ENCODE results near the gene CABP4.

CABP4 gene

GRCh38 chr11:67510023-67510345, 54.8 kb downstream of the CABP4 start:
- no peak overlapping the region for H3K27ac Mint-ChIP-seq

More at GRCh38 chr11:67510023-67510345, 54.8 kb downstream of the CABP4 start:
- H3K4me3 Mint-ChIP-seq, result no peak overlapping the region
- peaks cover 27% of the 10 kb centered on the region for H3K36me3 Mint-ChIP-seq (ENCODE audit: low read depth)
- no peaks in the 10 kb centered on the region for H3K9me3 Mint-ChIP-seq
- intact Hi-C loops (cut with micrococcal nuclease), result no loop called here
- H3K27me3 Mint-ChIP-seq, result peaks cover 39% of the 10 kb centered on the region
- H3K4me1 Mint-ChIP-seq (ENCODE audit: low read depth), result peaks cover 34% of the 10 kb centered on the region

Measured in dendritic cell treated with granulocyte-macrophage colony-stimulating factor and Interleukin-4, amounts not matched to agents 40 ng/mL and 50 ng/mL, for 4 days (primary cell).